GM12878 (cell line): ENCODE data around the gene NRG3. TPM values are rescaled to one million over a fixed set of nuclear protein-coding genes. Genes with fewer than 3 reads are reported as not detected.

Experiments used
- ATAC-seq: fragments of 200-7000 bp; cut with Tn5 transposase; 3 replicates; pipeline ENCODE4 v1.9.1; 2020; ENCODE audit warnings: mild to moderate bottlenecking, moderate library complexity
- BruUV-seq: library from RNA; stranded (reverse); fragments of 400-500 nt; replicated peaks from 2 replicates; lab custom pipeline; 2021; lab: Mats Ljungman, UMichigan
- CTCF ChIA-PET: fragments of 300-600 bp; sonication (Branson Sonifier 250); formaldehyde crosslinking; extraction: SDS; loops from one replicate; lab custom pipeline; 2021; ENCODE audit warnings: inconsistent platforms; lab: Yijun Ruan, JAX
- POLR2A ChIA-PET: fragments of 350-600 bp; formaldehyde crosslinking; extraction: SDS; loops from one replicate; lab custom pipeline; 2021; ENCODE audit warnings: inconsistent platforms; lab: Charles Lee
- RAD21 ChIA-PET: fragments of 300-600 bp; sonication (Branson Sonifier 250); formaldehyde crosslinking; loops from one replicate; lab custom pipeline; 2023; ENCODE audit warnings: antibody characterized with exemption; ENCODE audit not compliant: unreplicated experiment; lab: Charles Lee
- SMC1A ChIA-PET: fragments of 300-600 bp; sonication (Branson Sonifier 250); formaldehyde crosslinking; loops from one replicate; lab custom pipeline; 2023; ENCODE audit not compliant: unreplicated experiment, uncharacterized antibody; lab: Charles Lee
- DNase-seq: peaks from one replicate; pipeline ENCODE4 v3.0.0-alpha.2; 2011; ENCODE audit warnings: low read depth, low spot score
- FAIRE-seq: peaks from 3 replicates; lab custom pipeline; 2011; peaks lifted over from hg19 to GRCh38; lab: Jason Lieb, UNC
- H2AFZ ChIP-seq: 2 replicates; pipeline ENCODE4 v1.6.0; 2011; ENCODE audit warnings: low read depth, low read length, control low read depth; ENCODE audit not compliant: control insufficient read depth
- H3K27ac ChIP-seq: 2 replicates; pipeline ENCODE4 v1.5.1; 2011; ENCODE audit warnings: control low read depth; ENCODE audit not compliant: control insufficient read depth, insufficient read depth
- H3K27me3 ChIP-seq, 2 experiments: replicated peaks in 1 of 2; 2 replicates each; pipeline versions ENCODE4 v1.6.0 to v1.6.1; 2011; ENCODE audit warnings: low read length in 1 of 2; ENCODE audit not compliant: control insufficient read depth in 2 of 2, insufficient read depth in 2 of 2
- H3K36me3 ChIP-seq, 2 experiments: 2 replicates each; pipeline ENCODE4 v1.5.1; 2011; ENCODE audit warnings: low read length in 1 of 2; ENCODE audit not compliant: control insufficient read depth in 2 of 2, insufficient read depth in 2 of 2
- H3K4me1 ChIP-seq: 2 replicates; pipeline ENCODE4 v1.6.1; 2011; ENCODE audit warnings: mild to moderate bottlenecking, low read length, moderate library complexity, mixed read lengths; ENCODE audit not compliant: control insufficient read depth, insufficient read depth
- H3K4me2 ChIP-seq: 2 replicates; pipeline ENCODE4 v1.6.0; 2011; ENCODE audit warnings: control low read depth; ENCODE audit not compliant: control insufficient read depth, insufficient read depth
- H3K4me3 ChIP-seq: fragments of 200-600 bp; sonication (generic); 2 replicates; pipeline ENCODE4 v1.5.1; 2016
- H3K79me2 ChIP-seq: 2 replicates; pipeline ENCODE4 v1.6.0; 2011; ENCODE audit warnings: low read length; ENCODE audit not compliant: control insufficient read depth, insufficient read depth
- H3K9ac ChIP-seq: 2 replicates; pipeline ENCODE4 v1.8.0; 2011; ENCODE audit warnings: low read length, control low read depth, mixed read lengths; ENCODE audit not compliant: control insufficient read depth, insufficient read depth
- H3K9me3 ChIP-seq: replicated peaks from 3 replicates; pipeline ENCODE4 v1.5.1; 2011; ENCODE audit warnings: mild to moderate bottlenecking, low read length; ENCODE audit not compliant: control insufficient read depth, insufficient read depth
- H4K20me1 ChIP-seq: 2 replicates; pipeline ENCODE4 v1.6.0; 2011; ENCODE audit not compliant: control insufficient read depth, insufficient read depth
- ATF3 ChIP-seq: IDR thresholded peaks from 2 replicates; pipeline ENCODE4 v1.6.1; 2011; ENCODE audit warnings: low read depth, mild to moderate bottlenecking, low read length, moderate library complexity, borderline replicate concordance; ENCODE audit errors: extremely low read depth
- BCL11A ChIP-seq: IDR thresholded peaks from 2 replicates; pipeline ENCODE4 v1.6.1; 2011; ENCODE audit warnings: low read depth, low read length
- ESRRA ChIP-seq: IDR thresholded peaks from 2 replicates; pipeline ENCODE4 v1.6.1; 2012; ENCODE audit warnings: mild to moderate bottlenecking, low read length, improper control_type of control experiment
- JUNB ChIP-seq: IDR thresholded peaks from 2 replicates; pipeline ENCODE4 v1.6.1; 2016; ENCODE audit warnings: antibody characterized with exemption, mild to moderate bottlenecking
- KLF5 ChIP-seq: fragments of 450-650 bp; IDR thresholded peaks from 2 replicates; pipeline ENCODE4 v1.6.1; 2014; ENCODE audit warnings: mild to moderate bottlenecking; ENCODE audit not compliant: partially characterized antibody
- MEF2A ChIP-seq: IDR thresholded peaks from 2 replicates; pipeline ENCODE4 v1.6.1; 2011; ENCODE audit warnings: low read depth, mild to moderate bottlenecking, low read length, moderate library complexity; ENCODE audit not compliant: insufficient read depth
- MYB ChIP-seq: fragments of 150-350 bp; IDR thresholded peaks from 2 replicates; pipeline ENCODE4 v1.6.1; 2014; ENCODE audit warnings: mild to moderate bottlenecking, low read depth, low read length, borderline replicate concordance
- NRF1 ChIP-seq: conservative IDR thresholded peaks from 2 replicates; pipeline ENCODE4 v1.6.1; 2011; ENCODE audit warnings: mild to moderate bottlenecking, low read depth, low read length, improper control_type of control experiment
- RCOR1 ChIP-seq: conservative IDR thresholded peaks from 2 replicates; pipeline ENCODE4 v1.6.1; 2012; ENCODE audit warnings: low read depth, low read length, improper control_type of control experiment
- YY1 ChIP-seq: IDR thresholded peaks from 2 replicates; pipeline ENCODE4 v1.6.1; 2011; ENCODE audit warnings: low read depth, mild to moderate bottlenecking, low read length
- ZNF384 ChIP-seq: IDR thresholded peaks from 2 replicates; pipeline ENCODE4 v1.6.1; 2012; ENCODE audit warnings: low read depth, mild to moderate bottlenecking, low read length, improper control_type of control experiment, borderline replicate concordance
- WGBS: methylation state at CpG from one replicate; pipeline ENCODE4 v1.1.6; 2016; ENCODE audit warnings: low lambda C conversion rate; ENCODE audit not compliant: insufficient replicate concordance, insufficient coverage; ENCODE audit errors: missing lambda C conversion rate; 5-methylcytosine and 5-hydroxymethylcytosine counted together
- in situ Hi-C: fragments of 300-500 bp; cut with MboI; formaldehyde crosslinking; loops from 9 replicates; pipeline ENCODE4 v1.14.3; 2018; ENCODE audit warnings: mixed read lengths
- intact Hi-C: fragments of 100-400 bp; cut with micrococcal nuclease; formaldehyde crosslinking; loops from one replicate; pipeline ENCODE4 v1.14.2; 2022; ENCODE audit not compliant: unreplicated experiment
- polyA plus RNA-seq, 11 experiments: library from polyadenylated mRNA; depleted of rRNA in 4 of 11; unstranded in 6 of 11; stranded (reverse) in 5 of 11; fragments of >200 nt; fragmentation: Nextera tagmentation in 4 of 11; fragmentation: Illumina TruSeq in 1 of 11; extraction: Ambion mirVana in 4 of 11; extraction: Trizol in 1 of 11; gene quantifications; 1 replicate in 1 of 11; 2 replicates in 10 of 11; pipeline versions ENCODE4 v1.2.1 to v1.2.3, GENCODE V29; 2011 to 2016; ENCODE audit warnings: inconsistent platforms in 2 of 11, missing spikeins in 2 of 11, low read depth in 1 of 11
- total RNA-seq, 4 experiments: library from RNA; depleted of rRNA in 3 of 4; stranded (reverse); fragments of >200 nt in 3 of 4; fragmentation: Illumina TruSeq in 1 of 4; extraction: Trizol in 1 of 4; gene quantifications; 2 replicates each; pipeline versions ENCODE4 v1.2.1 to v1.2.3, GENCODE V29; 2013 to 2021

NRG3 gene
- total and polyA plus RNA-seq, 10 of the 15 experiments (the other 5 are each of a cell fraction or from before 2014, with no cell fraction given), result 0.03 to 0.41 (median 0.17) TPM; not detected in 3

- TF ChIP-seq RCOR1 (no peak), JUNB (no peak)
These were observed 669.4 kb downstream of the NRG3 start (continued) for GRCh38 chr10:82544377-82544776.

GRCh38 chr10:82551506-82551905, 676.5 kb downstream of the NRG3 start:
- Histone ChIP-seq H3K9ac (no peak overlapping the region), H3K4me1 (no peaks in the 10 kb centered on the region), H3K4me2 (no peak overlapping the region), H3K79me2 (no peaks in the 10 kb centered on the region), H2AFZ (no peak overlapping the region), H3K9me3 (no peaks in the 10 kb centered on the region), H3K36me3 (no peaks in the 10 kb centered on the region), H3K27ac (no peak overlapping the region), H3K4me3 (no peak overlapping the region), H4K20me1 (no peaks in the 10 kb centered on the region), H3K27me3 (no peaks in the 10 kb centered on the region)
- DNase-seq, result no peak
- ChIA-PET SMC1A (no interaction called here), POLR2A (no interaction called here), RAD21 (no interaction called here), CTCF (no interaction called here)
- no TSS peak for BruUV-seq
- FAIRE-seq, result no peak
- TF ChIP-seq NRF1 (no peak), YY1 (no peak), KLF5 (no peak), ATF3 (no peak), MEF2A (no peak), ESRRA (no peak), MYB (no peak), BCL11A (no peak), ZNF384 (no peak)
- 32% methylated on average over 3 of the region's 3 CpGs for WGBS
- in situ Hi-C loops, result no loop called here
- ATAC-seq, result no peak
- intact Hi-C loops, result no loop called here
